ENCODE data around the gene PEA15.

DNA sequence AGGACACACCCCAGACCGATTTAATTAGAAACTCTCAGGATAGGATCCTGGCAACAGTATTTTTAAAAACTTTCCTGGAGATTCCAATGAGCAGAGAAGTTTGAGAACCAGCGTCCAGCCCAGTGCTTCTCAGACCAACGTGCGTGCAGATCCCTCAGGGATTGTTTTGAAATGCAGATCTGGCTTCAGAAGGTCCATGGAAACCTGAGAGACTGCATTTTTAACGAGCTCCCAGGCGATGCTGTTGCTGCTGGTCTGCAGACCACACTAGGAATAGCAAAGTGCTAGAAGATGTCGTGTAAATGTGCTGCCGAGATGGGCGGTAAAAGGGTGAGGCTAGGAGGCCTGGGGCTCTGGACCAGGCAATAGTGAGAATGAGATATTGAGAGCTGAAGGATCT lies 33.2 kb upstream of the PEA15 start:
- TF ChIP-seq, protein P1, sequence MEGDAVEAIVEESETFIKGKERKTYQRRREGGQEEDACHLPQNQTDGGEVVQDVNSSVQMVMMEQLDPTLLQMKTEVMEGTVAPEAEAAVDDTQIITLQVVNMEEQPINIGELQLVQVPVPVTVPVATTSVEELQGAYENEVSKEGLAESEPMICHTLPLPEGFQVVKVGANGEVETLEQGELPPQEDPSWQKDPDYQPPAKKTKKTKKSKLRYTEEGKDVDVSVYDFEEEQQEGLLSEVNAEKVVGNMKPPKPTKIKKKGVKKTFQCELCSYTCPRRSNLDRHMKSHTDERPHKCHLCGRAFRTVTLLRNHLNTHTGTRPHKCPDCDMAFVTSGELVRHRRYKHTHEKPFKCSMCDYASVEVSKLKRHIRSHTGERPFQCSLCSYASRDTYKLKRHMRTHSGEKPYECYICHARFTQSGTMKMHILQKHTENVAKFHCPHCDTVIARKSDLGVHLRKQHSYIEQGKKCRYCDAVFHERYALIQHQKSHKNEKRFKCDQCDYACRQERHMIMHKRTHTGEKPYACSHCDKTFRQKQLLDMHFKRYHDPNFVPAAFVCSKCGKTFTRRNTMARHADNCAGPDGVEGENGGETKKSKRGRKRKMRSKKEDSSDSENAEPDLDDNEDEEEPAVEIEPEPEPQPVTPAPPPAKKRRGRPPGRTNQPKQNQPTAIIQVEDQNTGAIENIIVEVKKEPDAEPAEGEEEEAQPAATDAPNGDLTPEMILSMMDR (IDR thresholded peaks at IDR 0.05) = no peak
- TF ChIP-seq EZH2phosphoT487 (IDR thresholded peaks at IDR 0.05) = no peak
- TF ChIP-seq EZH2 (IDR thresholded peaks at IDR 0.05) = no peak
